HUES6 (cell line): Measurements from ENCODE around the gene DACT1.
A peak's percentile ranks its signal among the peaks of the same experiment; 100 is the strongest.

Experiments used
- H3K27ac ChIP-seq: 2 replicates; pipeline ENCODE4 v1.7.0; 2013; ENCODE audit warnings: low read depth, mild to moderate bottlenecking, low read length, inconsistent platforms
- H3K27me3 ChIP-seq: 2 replicates; pipeline ENCODE4 v1.6.1; 2013; ENCODE audit warnings: low read length; ENCODE audit not compliant: control insufficient read depth, insufficient read depth
- H3K36me3 ChIP-seq: 2 replicates; pipeline ENCODE4 v1.6.1; 2013; ENCODE audit warnings: low read length; ENCODE audit not compliant: control insufficient read depth, insufficient read depth
- H3K4me1 ChIP-seq: 2 replicates; pipeline ENCODE4 v1.6.1; 2013; ENCODE audit warnings: low read length; ENCODE audit not compliant: control insufficient read depth, insufficient read depth
- H3K4me3 ChIP-seq: 2 replicates; pipeline ENCODE4 v1.5.1; 2013; ENCODE audit warnings: low read depth, low read length
- H3K9ac ChIP-seq: one replicate; pipeline ENCODE4 v1.6.1; 2013; ENCODE audit warnings: mild to moderate bottlenecking, low read length
- H3K9me3 ChIP-seq: 2 replicates; pipeline ENCODE4 v1.6.1; 2013; ENCODE audit warnings: low read depth, low read length; ENCODE audit not compliant: control insufficient read depth, insufficient read depth

DACT1 gene

GRCh38 chr14:58636129-58636528 is 1.6 kb upstream of the DACT1 start:
- Histone ChIP-seq H3K4me1 (peaks cover 63% of the 10 kb centered on the region), H3K27me3 (peaks cover 27% of the 10 kb centered on the region), H3K27ac (no peak overlapping the region), H3K4me3 (peak overlapping the region; percentile 87; the same call in 1 of the 2 replicates), H3K36me3 (peaks cover 7% of the 10 kb centered on the region; the same call in 1 of the 2 replicates), H3K9ac (peak overlapping the region; percentile 85), H3K9me3 (no peaks in the 10 kb centered on the region)

GRCh38 chr14:58637040-58637390 is 747 bp upstream of the DACT1 start:
- H3K36me3 ChIP-seq = peaks cover 16% of the 10 kb centered on the region
- peaks cover 27% of the 10 kb centered on the region for H3K27me3 ChIP-seq
- peak overlapping the region; percentile 87 for H3K4me3 ChIP-seq
- H3K4me1 ChIP-seq = peaks cover 54% of the 10 kb centered on the region
- H3K9me3 ChIP-seq = no peaks in the 10 kb centered on the region
- H3K9ac ChIP-seq = peak overlapping the region; percentile 85
- H3K27ac ChIP-seq = peak overlapping the region; percentile 11; the same call in 1 of the 2 replicates

GRCh38 chr14:58638231-58639197 is 752 bp downstream of the DACT1 start:
- peak overlapping the region; percentile 78; the same call in 1 of the 2 replicates for H3K27ac ChIP-seq
- peaks cover 50% of the 10 kb centered on the region for H3K4me1 ChIP-seq
- no peaks in the 10 kb centered on the region for H3K9me3 ChIP-seq
- H3K36me3 ChIP-seq = peaks cover 31% of the 10 kb centered on the region
- peak overlapping the region; percentile 87 for H3K4me3 ChIP-seq
- H3K27me3 ChIP-seq = peaks cover 27% of the 10 kb centered on the region
- H3K9ac ChIP-seq = peak overlapping the region; percentile 96

DNA sequence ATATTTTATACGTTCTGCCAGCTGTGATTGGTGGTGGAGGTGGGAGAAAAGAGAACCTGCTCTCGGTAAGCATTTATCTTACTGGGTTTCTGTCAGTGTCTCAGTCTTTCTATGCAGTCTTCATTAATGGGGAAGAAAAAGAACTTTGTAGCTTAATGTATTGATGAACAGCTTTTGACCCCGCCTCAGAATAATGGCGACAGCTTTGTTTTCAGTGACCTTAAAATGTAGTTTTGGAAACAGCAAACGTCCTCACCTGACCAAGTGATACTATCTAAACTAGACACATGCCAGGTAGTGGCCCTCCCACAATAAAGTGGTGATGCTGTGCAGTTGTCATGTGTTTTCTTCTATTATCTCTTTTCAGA is 1.4 kb downstream of the DACT1 start:
- peaks cover 27% of the 10 kb centered on the region for H3K27me3 ChIP-seq
- peak overlapping the region; percentile 87 for H3K4me3 ChIP-seq
- peaks cover 43% of the 10 kb centered on the region for H3K4me1 ChIP-seq
- peak overlapping the region; percentile 78; the same call in 1 of the 2 replicates for H3K27ac ChIP-seq
- peaks cover 37% of the 10 kb centered on the region for H3K36me3 ChIP-seq
- peak overlapping the region; percentile 96 for H3K9ac ChIP-seq
- no peaks in the 10 kb centered on the region for H3K9me3 ChIP-seq

DNA sequence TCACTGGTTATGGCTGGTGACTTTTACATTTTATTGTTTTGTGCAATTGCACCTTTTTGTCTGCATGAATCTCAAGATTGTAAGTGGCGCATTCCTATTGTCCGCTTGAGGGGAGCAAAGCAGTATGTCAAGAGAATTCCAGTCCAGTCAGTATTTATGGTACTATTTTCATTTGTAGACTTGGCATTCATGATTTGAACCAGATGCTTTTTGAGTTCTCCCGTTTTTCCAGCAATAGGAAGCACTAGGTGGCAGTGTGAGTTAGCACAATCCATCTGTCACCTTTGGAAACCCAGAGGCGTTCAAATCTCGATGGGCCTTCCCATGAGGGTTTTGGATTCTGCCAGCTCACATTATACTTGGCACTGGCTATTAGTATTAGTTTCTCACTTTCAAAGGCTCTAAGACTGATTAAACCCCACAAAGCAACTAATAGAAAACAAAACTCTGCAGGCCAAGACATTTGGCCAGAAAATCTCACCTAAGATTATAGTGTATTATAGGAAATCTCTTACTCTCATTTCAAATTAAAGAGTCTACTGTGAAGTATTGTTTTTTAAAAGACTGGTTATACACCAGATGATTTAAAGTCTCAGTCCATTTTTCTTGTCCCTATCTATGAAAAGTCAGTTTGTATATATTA is 2.2 kb downstream of the DACT1 start:
- no peaks in the 10 kb centered on the region for H3K9me3 ChIP-seq
- no peak overlapping the region for H3K27ac ChIP-seq
- H3K4me1 ChIP-seq = peaks cover 35% of the 10 kb centered on the region
- H3K36me3 ChIP-seq = peaks cover 45% of the 10 kb centered on the region
- peak overlapping the region; percentile 87 for H3K4me3 ChIP-seq
- H3K9ac ChIP-seq = peak overlapping the region; percentile 96
- H3K27me3 ChIP-seq = peaks cover 24% of the 10 kb centered on the region

DNA sequence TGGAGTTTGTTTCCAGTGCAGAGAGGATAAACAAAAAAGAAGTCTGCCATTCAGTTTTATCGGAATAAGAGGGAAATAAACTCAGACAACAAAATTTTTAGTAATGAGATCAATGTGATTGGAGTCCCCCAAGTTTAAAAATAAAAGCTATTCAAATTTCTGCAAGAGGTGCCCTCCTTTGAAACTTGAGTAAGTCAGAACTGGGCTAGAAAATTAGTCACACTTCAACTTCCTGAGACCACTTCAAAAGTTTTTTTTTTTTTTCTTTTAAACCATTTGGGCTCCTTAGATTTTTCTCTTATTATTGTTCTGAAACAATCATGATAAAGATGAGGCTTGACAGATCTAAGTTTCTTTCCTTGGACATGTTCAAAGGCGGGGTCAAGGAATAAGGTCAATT is 3.2 kb downstream of the DACT1 start:
- no peak overlapping the region for H3K9ac ChIP-seq
- no peak overlapping the region for H3K27ac ChIP-seq
- peaks cover 55% of the 10 kb centered on the region for H3K36me3 ChIP-seq
- H3K4me3 ChIP-seq = no peak overlapping the region
- peaks cover 24% of the 10 kb centered on the region for H3K27me3 ChIP-seq
- peaks cover 25% of the 10 kb centered on the region for H3K4me1 ChIP-seq
- H3K9me3 ChIP-seq = no peaks in the 10 kb centered on the region

GRCh38 chr14:58641509-58641908 is 3.7 kb downstream of the DACT1 start:
- Histone ChIP-seq H3K27me3 (peaks cover 24% of the 10 kb centered on the region), H3K9me3 (no peaks in the 10 kb centered on the region), H3K4me1 (peaks cover 20% of the 10 kb centered on the region), H3K4me3 (no peak overlapping the region), H3K27ac (no peak overlapping the region), H3K9ac (no peak overlapping the region), H3K36me3 (peaks cover 59% of the 10 kb centered on the region)

DNA sequence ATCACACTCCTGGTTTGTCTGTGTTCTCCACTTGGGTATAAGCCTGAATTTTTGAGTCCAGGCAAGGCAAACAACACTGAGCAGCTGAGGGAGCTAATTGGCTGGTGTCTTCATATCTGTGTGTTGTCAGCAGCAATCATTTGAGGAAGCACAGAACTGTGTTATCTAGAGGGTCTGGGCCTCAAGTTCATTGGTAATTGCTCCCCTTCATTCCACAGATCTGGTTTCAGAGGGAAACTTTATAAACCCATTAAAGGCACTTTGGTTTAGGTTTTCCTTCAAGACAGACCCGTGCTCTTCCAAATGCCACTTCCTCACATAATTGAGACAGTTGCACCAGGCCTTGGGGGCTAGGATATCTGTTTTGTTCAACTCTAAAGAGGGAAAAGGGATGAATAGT is 5.6 kb downstream of the DACT1 start:
- Histone ChIP-seq H3K9me3 (no peaks in the 10 kb centered on the region), H3K27me3 (peaks cover 14% of the 10 kb centered on the region), H3K4me1 (peaks cover 14% of the 10 kb centered on the region; the same call in 1 of the 2 replicates), H3K9ac (no peak overlapping the region), H3K4me3 (no peak overlapping the region), H3K27ac (no peak overlapping the region), H3K36me3 (peaks cover 77% of the 10 kb centered on the region)

- Histone ChIP-seq H3K27ac (no peak overlapping the region), H3K36me3 (peaks cover 78% of the 10 kb centered on the region), H3K9ac (no peak overlapping the region)
Measured at GRCh38 chr14:58645641-58646040, 7.9 kb downstream of the DACT1 start.

GRCh38 chr14:58646479-58646878 is 8.7 kb downstream of the DACT1 start:
- Histone ChIP-seq H3K9me3 (no peaks in the 10 kb centered on the region), H3K4me1 (no peaks in the 10 kb centered on the region; the same call in 1 of the 2 replicates), H3K4me3 (no peak overlapping the region), H3K36me3 (peaks cover 70% of the 10 kb centered on the region), H3K9ac (no peak overlapping the region), H3K27ac (no peak overlapping the region), H3K27me3 (no peaks in the 10 kb centered on the region)

More at GRCh38 chr14:58645641-58646040, 7.9 kb downstream of the DACT1 start:
- Histone ChIP-seq H3K9me3 (no peaks in the 10 kb centered on the region), H3K4me3 (no peak overlapping the region), H3K27me3 (no peaks in the 10 kb centered on the region), H3K4me1 (peaks cover 2% of the 10 kb centered on the region; the same call in 1 of the 2 replicates)

DNA sequence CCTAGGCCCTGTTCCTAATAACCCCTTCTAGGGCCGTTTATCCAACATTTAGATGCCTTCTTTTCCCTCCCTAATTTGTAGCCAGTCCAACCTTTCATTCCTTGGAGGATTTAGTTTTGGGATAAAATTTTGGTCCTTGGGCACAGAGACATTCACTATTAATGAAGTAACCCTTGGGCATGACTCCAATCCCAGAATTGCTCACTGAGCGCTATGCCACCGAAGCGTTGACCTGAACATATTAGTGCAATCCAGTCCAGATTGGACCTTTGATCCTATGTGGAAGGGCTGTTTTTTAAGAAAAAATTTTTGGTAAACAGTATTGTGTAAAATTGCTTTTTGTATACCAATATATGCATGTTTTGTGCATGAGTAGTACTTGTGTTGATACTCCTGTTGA is 10.0 kb downstream of the DACT1 start:
- Histone ChIP-seq H3K4me1 (no peaks in the 10 kb centered on the region; the same call in 1 of the 2 replicates), H3K36me3 (peaks cover 57% of the 10 kb centered on the region), H3K9me3 (no peaks in the 10 kb centered on the region), H3K27me3 (no peaks in the 10 kb centered on the region), H3K9ac (no peak overlapping the region), H3K27ac (no peak overlapping the region), H3K4me3 (no peak overlapping the region)
